ENCODE data around the gene LEFTY2.
A peak's percentile ranks its signal among the peaks of the same experiment; 100 is the strongest.

- TF ChIP-seq, protein P1, sequence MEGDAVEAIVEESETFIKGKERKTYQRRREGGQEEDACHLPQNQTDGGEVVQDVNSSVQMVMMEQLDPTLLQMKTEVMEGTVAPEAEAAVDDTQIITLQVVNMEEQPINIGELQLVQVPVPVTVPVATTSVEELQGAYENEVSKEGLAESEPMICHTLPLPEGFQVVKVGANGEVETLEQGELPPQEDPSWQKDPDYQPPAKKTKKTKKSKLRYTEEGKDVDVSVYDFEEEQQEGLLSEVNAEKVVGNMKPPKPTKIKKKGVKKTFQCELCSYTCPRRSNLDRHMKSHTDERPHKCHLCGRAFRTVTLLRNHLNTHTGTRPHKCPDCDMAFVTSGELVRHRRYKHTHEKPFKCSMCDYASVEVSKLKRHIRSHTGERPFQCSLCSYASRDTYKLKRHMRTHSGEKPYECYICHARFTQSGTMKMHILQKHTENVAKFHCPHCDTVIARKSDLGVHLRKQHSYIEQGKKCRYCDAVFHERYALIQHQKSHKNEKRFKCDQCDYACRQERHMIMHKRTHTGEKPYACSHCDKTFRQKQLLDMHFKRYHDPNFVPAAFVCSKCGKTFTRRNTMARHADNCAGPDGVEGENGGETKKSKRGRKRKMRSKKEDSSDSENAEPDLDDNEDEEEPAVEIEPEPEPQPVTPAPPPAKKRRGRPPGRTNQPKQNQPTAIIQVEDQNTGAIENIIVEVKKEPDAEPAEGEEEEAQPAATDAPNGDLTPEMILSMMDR (IDR thresholded peaks at IDR 0.05): peak; percentile 85 to 99 (median 91)
- no peak for TF ChIP-seq POLR2A (IDR thresholded peaks at IDR 0.05)
These were observed 29.6 kb downstream of the LEFTY2 start for GRCh38 chr1:225911191-225912130.
